ENCODE results near the gene REEP3. TPM values are rescaled to one million over a fixed set of nuclear protein-coding genes. Genes with fewer than 3 reads are reported as not detected.

The REEP3 gene
- total and polyA plus RNA-seq, 2 of the 4 experiments (the other 2 are of a cell fraction), result 11.7 to 28.9 TPM

DNA sequence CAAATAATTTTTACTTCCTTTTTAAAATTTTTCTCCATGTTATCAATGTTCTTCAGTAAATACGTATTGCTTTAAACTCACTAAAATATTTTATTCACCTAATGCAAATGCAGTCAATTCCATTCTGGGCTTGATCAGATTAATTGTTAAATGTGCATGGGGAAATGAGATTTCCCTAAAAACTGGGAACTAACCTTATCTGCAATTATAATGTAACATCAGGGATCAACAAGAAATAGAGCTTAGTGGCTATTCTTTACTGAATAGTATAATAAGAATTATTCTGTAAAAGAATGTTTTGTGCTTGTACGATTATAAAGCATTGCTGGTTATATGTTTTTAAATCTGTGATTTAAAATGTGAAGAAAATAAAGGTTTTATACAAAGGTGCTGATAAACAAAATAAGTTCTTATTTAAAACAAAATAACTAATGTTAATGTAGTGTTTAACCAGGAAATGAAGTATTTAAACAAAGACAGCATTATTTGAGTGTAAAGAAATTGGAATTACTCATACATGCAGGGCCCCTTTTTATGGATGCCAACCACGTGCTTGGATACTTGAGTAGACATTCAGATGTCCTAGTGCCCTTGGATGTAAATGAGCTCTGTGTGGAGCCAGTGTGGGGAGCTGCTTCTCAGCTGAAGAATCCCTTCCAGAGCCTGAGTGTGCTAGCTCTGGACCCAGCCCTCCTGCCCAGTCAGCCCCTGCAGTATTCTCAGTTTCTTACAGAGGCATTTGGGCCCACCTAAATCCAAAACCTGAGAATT is 84.2 kb downstream of the REEP3 start:
- no peak overlapping the region for H2BK120ac ChIP-seq (ENCODE audit: low read depth, low read length)
- dilution Hi-C loops (cut with HindIII; ENCODE audit: low sequenced_read_pairs, unreplicated experiment) (no loop called here), in situ Hi-C loops (cut with MboI; ENCODE audit: low sequenced_read_pairs) (no loop called here), intact Hi-C loops (cut with micrococcal nuclease) (no loop called here)
- peak overlapping the region; percentile 29 for H3K23ac ChIP-seq (ENCODE audit: low read depth, low read length)
- H3K4me2 ChIP-seq (ENCODE audit: low read depth, low read length), result no peak overlapping the region
- WGBS, 2 experiments (ENCODE audit: extremely low coverage in 2 of 2, insufficient read length in 1 of 2), result no CpG with 5 or more reads among the region's 3 CpGs
- H4K5ac ChIP-seq (ENCODE audit: low read depth, low read length), result no peak overlapping the region
- H3K27me3 ChIP-seq (ENCODE audit: control insufficient read depth, insufficient read depth, low read length), result no peaks in the 10 kb centered on the region
- H2AK9ac ChIP-seq (replicated peaks; ENCODE audit: low read depth, low read length, poor library complexity), result no peak overlapping the region
- H3K4me3 ChIP-seq (ENCODE audit: insufficient read depth, low read depth, low read length), result no peak overlapping the region
- H3K18ac ChIP-seq (ENCODE audit: low read depth, low read length), result no peak overlapping the region
- TF ChIP-seq CEBPB (IDR thresholded peaks at IDR 0.05; ENCODE audit: low read depth, low read length), result no peak
- TF ChIP-seq MAFK (IDR thresholded peaks at IDR 0.05; ENCODE audit: low read depth, low read length), result no peak
- TF ChIP-seq RCOR1 (IDR thresholded peaks at IDR 0.05; ENCODE audit: insufficient replicate concordance, low read length), result no peak
- TF ChIP-seq SMC3 (IDR thresholded peaks at IDR 0.05; ENCODE audit: low read depth, low read length), result no peak
- TF ChIP-seq POLR2A (IDR thresholded peaks at IDR 0.05; ENCODE audit: low read depth, low read length), result no peak
- no peak for TF ChIP-seq NFE2L2 (IDR thresholded peaks at IDR 0.05; ENCODE audit: low read depth, low read length)
- no peak for TF ChIP-seq MAZ (IDR thresholded peaks at IDR 0.05; ENCODE audit: borderline replicate concordance, low read depth, low read length)
- TF ChIP-seq, protein P1, sequence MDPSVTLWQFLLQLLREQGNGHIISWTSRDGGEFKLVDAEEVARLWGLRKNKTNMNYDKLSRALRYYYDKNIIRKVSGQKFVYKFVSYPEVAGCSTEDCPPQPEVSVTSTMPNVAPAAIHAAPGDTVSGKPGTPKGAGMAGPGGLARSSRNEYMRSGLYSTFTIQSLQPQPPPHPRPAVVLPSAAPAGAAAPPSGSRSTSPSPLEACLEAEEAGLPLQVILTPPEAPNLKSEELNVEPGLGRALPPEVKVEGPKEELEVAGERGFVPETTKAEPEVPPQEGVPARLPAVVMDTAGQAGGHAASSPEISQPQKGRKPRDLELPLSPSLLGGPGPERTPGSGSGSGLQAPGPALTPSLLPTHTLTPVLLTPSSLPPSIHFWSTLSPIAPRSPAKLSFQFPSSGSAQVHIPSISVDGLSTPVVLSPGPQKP (IDR thresholded peaks at IDR 0.05; ENCODE audit: borderline replicate concordance, low read depth, low read length), result no peak
- no peak for TF ChIP-seq MXI1 (IDR thresholded peaks at IDR 0.05; ENCODE audit: borderline replicate concordance, low read depth, low read length)
- H2BK5ac ChIP-seq (ENCODE audit: low read depth, low read length, poor library complexity, severe bottlenecking), result no peak overlapping the region
- DNase-seq, result peak; percentile 41
- H2AK5ac ChIP-seq (ENCODE audit: low read depth, low read length), result peak overlapping the region; percentile 4; the same call in 1 of the 2 replicates
- H3K36me3 ChIP-seq (ENCODE audit: control insufficient read depth, insufficient read depth, low read length), result peaks cover 3% of the 10 kb centered on the region; the same call in 1 of the 2 replicates
- peaks cover 2 to 8% of the 10 kb centered on the region in 2 experiments; a peak in 3 of 4 replicates for H3K79me1 ChIP-seq (ENCODE audit: low read depth in 1 of 2, low read length in 2 of 2)
- no peaks in the 10 kb centered on the region for H3K9me3 ChIP-seq (ENCODE audit: control insufficient read depth, insufficient read depth, low read length)
- no peak overlapping the region for H3K9ac ChIP-seq (ENCODE audit: low read depth, low read length)
- no peak overlapping the region for H2BK15ac ChIP-seq (ENCODE audit: low read depth, low read length)
- no peak overlapping the region for H3K27ac ChIP-seq (ENCODE audit: insufficient read depth, low read length)
- H4K8ac ChIP-seq (ENCODE audit: low read depth in 2 of 2, low read length in 2 of 2), result no peak overlapping the region
- no peak overlapping the region for H3K56ac ChIP-seq (ENCODE audit: extremely low read depth, insufficient read depth, low read length)
- no peak overlapping the region for H4K91ac ChIP-seq (ENCODE audit: insufficient read depth, low read depth, low read length)
- H3K14ac ChIP-seq (replicated peaks; ENCODE audit: low read depth, low read length), result no peak overlapping the region; the same call in 1 of the 2 replicates
- ChIA-PET POLR2A (ENCODE audit: unreplicated experiment) (no interaction called here), CTCF (interaction anchor here (0.6 kb wide), 1 partner anchor 270 kb away, joined by 3 read pairs; no protein-coding TSS in a partner anchor)
- H2AFZ ChIP-seq (replicated peaks; ENCODE audit: low read length, poor library complexity), result no peak overlapping the region
- H2BK20ac ChIP-seq (ENCODE audit: low read depth, low read length), result no peak overlapping the region
- peaks cover 7% of the 10 kb centered on the region; the same call in 1 of the 2 replicates for H3K9me1 ChIP-seq (ENCODE audit: insufficient read depth, low read length)
- BruUV-seq (replicated peaks), result no TSS peak
- H4K20me1 ChIP-seq (ENCODE audit: insufficient read depth, low read length), result no peaks in the 10 kb centered on the region
- H3K4ac ChIP-seq (ENCODE audit: low read depth, low read length), result no peak overlapping the region
- peak; percentile 32; the same call in 1 of the 2 replicates for ATAC-seq (ENCODE audit: low read depth)
- peaks cover 6% of the 10 kb centered on the region; the same call in 1 of the 2 replicates for H3K4me1 ChIP-seq (ENCODE audit: control insufficient read depth, insufficient read depth, low read length)

All from IMR-90 (cell line).